GM12878 (cell line): ENCODE measurements around the gene PDE11A. TPM values are rescaled to one million over a fixed set of nuclear protein-coding genes. Genes with fewer than 3 reads are reported as not detected.

Experiments used
- ATAC-seq: fragments of 200-7000 bp; cut with Tn5 transposase; 3 replicates; pipeline ENCODE4 v1.9.1; 2020; ENCODE audit warnings: mild to moderate bottlenecking, moderate library complexity
- BruUV-seq: library from RNA; stranded (reverse); fragments of 400-500 nt; replicated peaks from 2 replicates; lab custom pipeline; 2021; lab: Mats Ljungman, UMichigan
- CTCF ChIA-PET: fragments of 300-600 bp; sonication (Branson Sonifier 250); formaldehyde crosslinking; extraction: SDS; loops from one replicate; lab custom pipeline; 2021; ENCODE audit warnings: inconsistent platforms; lab: Yijun Ruan, JAX
- POLR2A ChIA-PET: fragments of 350-600 bp; formaldehyde crosslinking; extraction: SDS; loops from one replicate; lab custom pipeline; 2021; ENCODE audit warnings: inconsistent platforms; lab: Charles Lee
- RAD21 ChIA-PET: fragments of 300-600 bp; sonication (Branson Sonifier 250); formaldehyde crosslinking; loops from one replicate; lab custom pipeline; 2023; ENCODE audit warnings: antibody characterized with exemption; ENCODE audit not compliant: unreplicated experiment; lab: Charles Lee
- SMC1A ChIA-PET: fragments of 300-600 bp; sonication (Branson Sonifier 250); formaldehyde crosslinking; loops from one replicate; lab custom pipeline; 2023; ENCODE audit not compliant: unreplicated experiment, uncharacterized antibody; lab: Charles Lee
- DNase-seq: peaks from one replicate; pipeline ENCODE4 v3.0.0-alpha.2; 2011; ENCODE audit warnings: low read depth, low spot score
- FAIRE-seq: peaks from 3 replicates; lab custom pipeline; 2011; peaks lifted over from hg19 to GRCh38; lab: Jason Lieb, UNC
- H2AFZ ChIP-seq: 2 replicates; pipeline ENCODE4 v1.6.0; 2011; ENCODE audit warnings: low read depth, low read length, control low read depth; ENCODE audit not compliant: control insufficient read depth
- H3K27ac ChIP-seq: 2 replicates; pipeline ENCODE4 v1.5.1; 2011; ENCODE audit warnings: control low read depth; ENCODE audit not compliant: control insufficient read depth, insufficient read depth
- H3K27me3 ChIP-seq, 2 experiments: replicated peaks in 1 of 2; 2 replicates each; pipeline versions ENCODE4 v1.6.0 to v1.6.1; 2011; ENCODE audit warnings: low read length in 1 of 2; ENCODE audit not compliant: control insufficient read depth in 2 of 2, insufficient read depth in 2 of 2
- H3K36me3 ChIP-seq, 2 experiments: 2 replicates each; pipeline ENCODE4 v1.5.1; 2011; ENCODE audit warnings: low read length in 1 of 2; ENCODE audit not compliant: control insufficient read depth in 2 of 2, insufficient read depth in 2 of 2
- H3K4me1 ChIP-seq: 2 replicates; pipeline ENCODE4 v1.6.1; 2011; ENCODE audit warnings: mild to moderate bottlenecking, low read length, moderate library complexity, mixed read lengths; ENCODE audit not compliant: control insufficient read depth, insufficient read depth
- H3K4me2 ChIP-seq: 2 replicates; pipeline ENCODE4 v1.6.0; 2011; ENCODE audit warnings: control low read depth; ENCODE audit not compliant: control insufficient read depth, insufficient read depth
- H3K4me3 ChIP-seq: fragments of 200-600 bp; sonication (generic); 2 replicates; pipeline ENCODE4 v1.5.1; 2016
- H3K79me2 ChIP-seq: 2 replicates; pipeline ENCODE4 v1.6.0; 2011; ENCODE audit warnings: low read length; ENCODE audit not compliant: control insufficient read depth, insufficient read depth
- H3K9ac ChIP-seq: 2 replicates; pipeline ENCODE4 v1.8.0; 2011; ENCODE audit warnings: low read length, control low read depth, mixed read lengths; ENCODE audit not compliant: control insufficient read depth, insufficient read depth
- H3K9me3 ChIP-seq: replicated peaks from 3 replicates; pipeline ENCODE4 v1.5.1; 2011; ENCODE audit warnings: mild to moderate bottlenecking, low read length; ENCODE audit not compliant: control insufficient read depth, insufficient read depth
- H4K20me1 ChIP-seq: 2 replicates; pipeline ENCODE4 v1.6.0; 2011; ENCODE audit not compliant: control insufficient read depth, insufficient read depth
- CEBPZ ChIP-seq: fragments of 150-350 bp; IDR thresholded peaks from 2 replicates; pipeline ENCODE4 v1.6.1; 2016; ENCODE audit warnings: low read depth, low read length
- CHD2 ChIP-seq: IDR thresholded peaks from 2 replicates; pipeline ENCODE4 v1.6.1; 2011; ENCODE audit warnings: low read depth, low read length, improper control_type of control experiment, borderline replicate concordance
- ELK1 ChIP-seq: IDR thresholded peaks from 2 replicates; pipeline ENCODE4 v1.6.1; 2012; ENCODE audit warnings: low read depth, low read length, improper control_type of control experiment
- EZH2 ChIP-seq: IDR thresholded peaks from 2 replicates; pipeline ENCODE4 v1.6.1; 2012; ENCODE audit warnings: low read depth, mild to moderate bottlenecking, control low read depth, inconsistent platforms, low read length, borderline replicate concordance; ENCODE audit not compliant: control insufficient read depth
- FOXK2 ChIP-seq: fragments of 450-650 bp; IDR thresholded peaks from 2 replicates; pipeline ENCODE4 v1.6.1; 2017; ENCODE audit warnings: mild to moderate bottlenecking, moderate library complexity
- NBN ChIP-seq: fragments of 450-650 bp; IDR thresholded peaks from 2 replicates; pipeline ENCODE4 v1.6.1; 2016
- NFXL1 ChIP-seq: fragments of 450-650 bp; IDR thresholded peaks from 2 replicates; pipeline ENCODE4 v1.6.1; 2017; ENCODE audit warnings: antibody characterized with exemption, mild to moderate bottlenecking, borderline replicate concordance
- RAD51 ChIP-seq: fragments of 450-650 bp; IDR thresholded peaks from 2 replicates; pipeline ENCODE4 v1.6.1; 2016; ENCODE audit warnings: moderate library complexity, mild to moderate bottlenecking, inconsistent platforms
- WGBS: methylation state at CpG from one replicate; pipeline ENCODE4 v1.1.6; 2016; ENCODE audit warnings: low lambda C conversion rate; ENCODE audit not compliant: insufficient replicate concordance, insufficient coverage; ENCODE audit errors: missing lambda C conversion rate; 5-methylcytosine and 5-hydroxymethylcytosine counted together
- in situ Hi-C: fragments of 300-500 bp; cut with MboI; formaldehyde crosslinking; loops from 9 replicates; pipeline ENCODE4 v1.14.3; 2018; ENCODE audit warnings: mixed read lengths
- intact Hi-C: fragments of 100-400 bp; cut with micrococcal nuclease; formaldehyde crosslinking; loops from one replicate; pipeline ENCODE4 v1.14.2; 2022; ENCODE audit not compliant: unreplicated experiment
- polyA plus RNA-seq, 11 experiments: library from polyadenylated mRNA; depleted of rRNA in 4 of 11; unstranded in 6 of 11; stranded (reverse) in 5 of 11; fragments of >200 nt; fragmentation: Nextera tagmentation in 4 of 11; fragmentation: Illumina TruSeq in 1 of 11; extraction: Ambion mirVana in 4 of 11; extraction: Trizol in 1 of 11; gene quantifications; 1 replicate in 1 of 11; 2 replicates in 10 of 11; pipeline versions ENCODE4 v1.2.1 to v1.2.3, GENCODE V29; 2011 to 2016; ENCODE audit warnings: inconsistent platforms in 2 of 11, missing spikeins in 2 of 11, low read depth in 1 of 11
- total RNA-seq, 4 experiments: library from RNA; depleted of rRNA in 3 of 4; stranded (reverse); fragments of >200 nt in 3 of 4; fragmentation: Illumina TruSeq in 1 of 4; extraction: Trizol in 1 of 4; gene quantifications; 2 replicates each; pipeline versions ENCODE4 v1.2.1 to v1.2.3, GENCODE V29; 2013 to 2021

PDE11A gene
- total and polyA plus RNA-seq, 10 of the 15 experiments (the other 5 are each of a cell fraction or from before 2014, with no cell fraction given) = 0.01 to 0.17 (median 0.06) TPM; not detected in 5

GRCh38 chr2:177599956-177600355 is 472.6 kb downstream of the PDE11A start:
- H3K4me3 ChIP-seq = no peak overlapping the region
- H3K4me1 ChIP-seq = no peaks in the 10 kb centered on the region
- ChIA-PET RAD21 (no interaction called here), SMC1A (no interaction called here), CTCF (interaction anchor here (1.1 to 5.8 kb wide), 3 partner anchors 10 to 265 kb away, joined by 3 to 55 read pairs (median 4); no protein-coding TSS in a partner anchor), POLR2A (no interaction called here)
- no peaks in the 10 kb centered on the region; a peak in 1 of 4 replicates for H3K27me3 ChIP-seq
- no peak overlapping the region for H3K4me2 ChIP-seq
- no peak for FAIRE-seq
- ATAC-seq = no peak
- H3K9me3 ChIP-seq = no peaks in the 10 kb centered on the region
- DNase-seq = no peak
- no peak overlapping the region for H3K9ac ChIP-seq
- H4K20me1 ChIP-seq = no peaks in the 10 kb centered on the region
- 66% methylated on average over 2 of the region's 2 CpGs for WGBS
- no peak overlapping the region for H2AFZ ChIP-seq
- no peak for TF ChIP-seq EZH2
- no peak for TF ChIP-seq NFXL1
- no peak for TF ChIP-seq RAD51
- TF ChIP-seq NBN = no peak
- no peak for TF ChIP-seq CHD2
- TF ChIP-seq ELK1 = no peak
- no peak for TF ChIP-seq FOXK2
- no peak for TF ChIP-seq CEBPZ
- in situ Hi-C loops (no loop called here), intact Hi-C loops (loop anchor here (5.0 kb wide), 1 partner anchor 122 kb away; no protein-coding TSS in a partner anchor)
- no peaks in the 10 kb centered on the region for H3K36me3 ChIP-seq
- BruUV-seq = no TSS peak
- no peaks in the 10 kb centered on the region for H3K79me2 ChIP-seq
- H3K27ac ChIP-seq = no peak overlapping the region
